ENCODE measurements around the gene FAM216B. TPM values are rescaled to one million over a fixed set of nuclear protein-coding genes. Genes with fewer than 3 reads are reported as not detected.

FAM216B gene
- total and polyA plus RNA-seq, 9 of the 15 experiments (the other 6 are each of a cell fraction or from before 2014, with no cell fraction given) = not detected

DNA sequence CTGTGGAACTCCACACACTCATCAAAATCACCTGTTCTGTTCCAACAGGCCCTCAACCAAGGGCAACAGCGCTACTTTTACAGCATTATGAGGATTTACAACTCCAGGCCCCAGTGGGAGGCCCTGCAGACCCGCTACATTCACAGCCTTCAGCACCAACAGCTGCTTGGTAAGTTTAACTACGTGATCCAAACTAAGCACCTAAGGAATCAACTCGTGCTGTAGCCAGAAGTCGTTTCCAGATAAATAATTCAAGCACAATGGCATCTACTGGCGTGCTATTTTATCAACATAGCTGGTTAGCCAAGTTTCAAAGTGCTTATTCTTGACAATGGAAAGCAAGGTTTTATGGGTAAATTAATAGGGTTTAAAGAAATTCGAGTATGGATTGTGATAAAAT is 5.3 kb downstream of the FAM216B start:
- TF ChIP-seq THRAP3 (IDR thresholded peaks at IDR 0.05; ENCODE audit: borderline replicate concordance) = no peak
- TF ChIP-seq, protein P1, sequence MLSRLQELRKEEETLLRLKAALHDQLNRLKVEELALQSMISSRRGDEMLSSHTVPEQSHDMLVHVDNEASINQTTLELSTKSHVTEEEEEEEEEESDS (CRISPR knock-in tag; IDR thresholded peaks at IDR 0.05) = no peak
- no peak for TF ChIP-seq SNRNP70 (optimal IDR thresholded peaks at IDR 0.05; ENCODE audit: low read depth, low read length)
- TF ChIP-seq, protein P2, sequence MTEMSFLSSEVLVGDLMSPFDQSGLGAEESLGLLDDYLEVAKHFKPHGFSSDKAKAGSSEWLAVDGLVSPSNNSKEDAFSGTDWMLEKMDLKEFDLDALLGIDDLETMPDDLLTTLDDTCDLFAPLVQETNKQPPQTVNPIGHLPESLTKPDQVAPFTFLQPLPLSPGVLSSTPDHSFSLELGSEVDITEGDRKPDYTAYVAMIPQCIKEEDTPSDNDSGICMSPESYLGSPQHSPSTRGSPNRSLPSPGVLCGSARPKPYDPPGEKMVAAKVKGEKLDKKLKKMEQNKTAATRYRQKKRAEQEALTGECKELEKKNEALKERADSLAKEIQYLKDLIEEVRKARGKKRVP (CRISPR knock-in tag; IDR thresholded peaks at IDR 0.05) = no peak
- no peak for TF ChIP-seq TRIM28 (IDR thresholded peaks at IDR 0.05)
- TF ChIP-seq, protein P3, sequence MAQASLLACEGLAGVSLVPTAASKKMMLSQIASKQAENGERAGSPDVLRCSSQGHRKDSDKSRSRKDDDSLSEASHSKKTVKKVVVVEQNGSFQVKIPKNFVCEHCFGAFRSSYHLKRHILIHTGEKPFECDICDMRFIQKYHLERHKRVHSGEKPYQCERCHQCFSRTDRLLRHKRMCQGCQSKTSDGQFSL (CRISPR knock-in tag; IDR thresholded peaks at IDR 0.05) = no peak
- TF ChIP-seq, protein P3 (tag; IDR thresholded peaks at IDR 0.05) = no peak
- no peak for ATAC-seq
- Histone ChIP-seq H2AFZ (ENCODE audit: low read depth, low read length) (no peak overlapping the region), H3K9me1 (ENCODE audit: control insufficient read depth, insufficient read depth, low read length) (no peaks in the 10 kb centered on the region), H3K4me2 (ENCODE audit: insufficient read depth, low read length) (no peak overlapping the region), H3K4me3 (no peak overlapping the region), H4K20me1 (replicated peaks; ENCODE audit: control insufficient read depth, insufficient read depth, low read length) (no peaks in the 10 kb centered on the region), H3K9ac (ENCODE audit: insufficient read depth in 1 of 2, low read depth in 2 of 2, low read length in 2 of 2) (no peak overlapping the region), H3K27ac (ENCODE audit: extremely low read depth, low read depth, low read length) (no peak overlapping the region), H3K4me1 (replicated peaks in 1 of 2; ENCODE audit: control insufficient read depth in 2 of 2, insufficient read depth in 2 of 2, low read length in 2 of 2) (no peaks in the 10 kb centered on the region), H3K79me2 (ENCODE audit: control insufficient read depth, insufficient read depth, low read length) (no peaks in the 10 kb centered on the region), H3K9me3 (replicated peaks; ENCODE audit: control insufficient read depth, insufficient read depth, low read depth, low read length) (no peaks in the 10 kb centered on the region), H3K27me3 (ENCODE audit: control insufficient read depth in 2 of 2, insufficient read depth in 2 of 2, low read length in 2 of 2) (no peaks in the 10 kb centered on the region), H3K36me3 (ENCODE audit: control insufficient read depth, insufficient read depth, low read length) (no peaks in the 10 kb centered on the region)
- intact Hi-C loops (cut with micrococcal nuclease) = no loop called here
- DNase-seq (ENCODE audit: extremely low read depth in 1 of 4, low spot score in 3 of 4) = no peak
- BruUV-seq (replicated peaks) = no TSS peak
- FAIRE-seq = no peak
- 0% methylated on average over 5 of the region's 7 CpGs for WGBS (ENCODE audit: insufficient coverage, low coverage, missing lambda C conversion rate)
- in situ Hi-C loops (cut with MboI) = no loop called here
- ChIA-PET POLR2A (no interaction called here), CTCF (ENCODE audit: low intra/inter-chr PET ratio) (no interaction called here)

All from K562 (cell line).